ENCODE data around the gene PPP2R2C.
A peak's percentile ranks its signal among the peaks of the same experiment; 100 is the strongest.

PPP2R2C gene

GRCh38 chr4:6470502-6471306 lies 1.7 kb downstream of the PPP2R2C start:
- Histone ChIP-seq H3K4me3 (ENCODE audit: severe bottlenecking) (peak overlapping the region; percentile 19), H3K4me1 (ENCODE audit: insufficient read depth, poor library complexity, severe bottlenecking) (no peaks in the 10 kb centered on the region), H3K9me3 (ENCODE audit: severe bottlenecking) (no peaks in the 10 kb centered on the region), H3K36me3 (ENCODE audit: low read depth) (no peaks in the 10 kb centered on the region), H3K27ac (ENCODE audit: poor library complexity, severe bottlenecking) (no peak overlapping the region), H3K27me3 (ENCODE audit: insufficient read depth, poor library complexity, severe bottlenecking) (peaks cover 43% of the 10 kb centered on the region)
- TF ChIP-seq CTCF (IDR thresholded peaks at IDR 0.05; ENCODE audit: poor library complexity, severe bottlenecking), result no peak
- ATAC-seq (ENCODE audit: low read depth) (peak; percentile 67), DNase-seq (ENCODE audit: low spot score) (no peak)

- H3K27ac ChIP-seq (ENCODE audit: poor library complexity, severe bottlenecking), result no peak overlapping the region
- no peaks in the 10 kb centered on the region for H3K4me1 ChIP-seq (ENCODE audit: insufficient read depth, poor library complexity, severe bottlenecking)
- DNase-seq (ENCODE audit: low spot score) (no peak), ATAC-seq (ENCODE audit: low read depth) (no peak)
- H3K9me3 ChIP-seq (ENCODE audit: severe bottlenecking), result no peaks in the 10 kb centered on the region
- TF ChIP-seq CTCF (IDR thresholded peaks at IDR 0.05; ENCODE audit: poor library complexity, severe bottlenecking), result no peak
- no peaks in the 10 kb centered on the region for H3K36me3 ChIP-seq (ENCODE audit: low read depth)
- H3K4me3 ChIP-seq (ENCODE audit: severe bottlenecking), result no peak overlapping the region
- peaks cover 43% of the 10 kb centered on the region for H3K27me3 ChIP-seq (ENCODE audit: insufficient read depth, poor library complexity, severe bottlenecking)
Measured at GRCh38 chr4:6469898-6470501, 2.4 kb downstream of the PPP2R2C start.

GRCh38 chr4:6469144-6469543 lies 3.3 kb downstream of the PPP2R2C start:
- Histone ChIP-seq H3K36me3 (ENCODE audit: low read depth) (no peaks in the 10 kb centered on the region), H3K4me1 (ENCODE audit: insufficient read depth, poor library complexity, severe bottlenecking) (no peaks in the 10 kb centered on the region), H3K27me3 (ENCODE audit: insufficient read depth, poor library complexity, severe bottlenecking) (peaks cover 42% of the 10 kb centered on the region), H3K9me3 (ENCODE audit: severe bottlenecking) (no peaks in the 10 kb centered on the region), H3K27ac (ENCODE audit: poor library complexity, severe bottlenecking) (no peak overlapping the region), H3K4me3 (ENCODE audit: severe bottlenecking) (no peak overlapping the region)
- no peak for DNase-seq (ENCODE audit: low spot score)
- no peak for ATAC-seq (ENCODE audit: low read depth)
- no peak for TF ChIP-seq CTCF (IDR thresholded peaks at IDR 0.05; ENCODE audit: poor library complexity, severe bottlenecking)

GRCh38 chr4:6468376-6468775 lies 4.0 kb downstream of the PPP2R2C start:
- TF ChIP-seq CTCF (IDR thresholded peaks at IDR 0.05; ENCODE audit: poor library complexity, severe bottlenecking), result no peak
- H3K9me3 ChIP-seq (ENCODE audit: severe bottlenecking), result no peaks in the 10 kb centered on the region
- ATAC-seq (ENCODE audit: low read depth) (no peak), DNase-seq (ENCODE audit: low spot score) (no peak)
- no peaks in the 10 kb centered on the region for H3K36me3 ChIP-seq (ENCODE audit: low read depth)
- H3K4me3 ChIP-seq (ENCODE audit: severe bottlenecking), result no peak overlapping the region
- H3K27ac ChIP-seq (ENCODE audit: poor library complexity, severe bottlenecking), result no peak overlapping the region
- peaks cover 35% of the 10 kb centered on the region for H3K27me3 ChIP-seq (ENCODE audit: insufficient read depth, poor library complexity, severe bottlenecking)
- H3K4me1 ChIP-seq (ENCODE audit: insufficient read depth, poor library complexity, severe bottlenecking), result no peaks in the 10 kb centered on the region

- no peak overlapping the region for H3K4me3 ChIP-seq (ENCODE audit: severe bottlenecking)
- H3K27ac ChIP-seq (ENCODE audit: poor library complexity, severe bottlenecking), result no peak overlapping the region
- no peaks in the 10 kb centered on the region for H3K9me3 ChIP-seq (ENCODE audit: severe bottlenecking)
- ATAC-seq (ENCODE audit: low read depth) (no peak), DNase-seq (ENCODE audit: low spot score) (no peak)
- no peaks in the 10 kb centered on the region for H3K36me3 ChIP-seq (ENCODE audit: low read depth)
- no peaks in the 10 kb centered on the region for H3K4me1 ChIP-seq (ENCODE audit: insufficient read depth, poor library complexity, severe bottlenecking)
- TF ChIP-seq CTCF (IDR thresholded peaks at IDR 0.05; ENCODE audit: poor library complexity, severe bottlenecking), result no peak
- peaks cover 27% of the 10 kb centered on the region for H3K27me3 ChIP-seq (ENCODE audit: insufficient read depth, poor library complexity, severe bottlenecking)
Measured at GRCh38 chr4:6467600-6467999, 4.8 kb downstream of the PPP2R2C start.
